Aorta (tissue), 5 donors: ENCODE measurements around the gene DYNC1I1. TPM values are rescaled to one million over a fixed set of nuclear protein-coding genes. Genes with fewer than 3 reads are reported as not detected.

ENCODE experiments used
- ATAC-seq: fragments of 200-7000 bp; cut with Tn5 transposase; one replicate; pipeline ENCODE4 v1.9.1; 2022; ENCODE audit warnings: moderate library complexity; ENCODE audit not compliant: low FRiP score
- DNase-seq, 2 donors: peaks; one replicate each; pipeline ENCODE4 v3.0.0-alpha.2; 2020
- H3K27ac ChIP-seq, 2 donors: one replicate each; pipeline ENCODE4 v1.5.1; 2013; ENCODE audit warnings: low read length in 2 of 2, mild to moderate bottlenecking in 2 of 2, moderate library complexity in 2 of 2, control low read depth in 1 of 2, inconsistent platforms in 1 of 2, low read depth in 1 of 2
- H3K27me3 ChIP-seq, 2 donors: one replicate each; pipeline ENCODE4 v1.6.1; 2013; ENCODE audit warnings: control low read depth in 1 of 2, low read length in 1 of 2, mild to moderate bottlenecking in 1 of 2, moderate library complexity in 1 of 2; ENCODE audit not compliant: insufficient read depth in 2 of 2, control insufficient read depth in 1 of 2
- H3K36me3 ChIP-seq, 2 donors: one replicate each; pipeline ENCODE4 v1.6.1; 2013; ENCODE audit warnings: control low read depth in 1 of 2, low read length in 1 of 2, mild to moderate bottlenecking in 1 of 2; ENCODE audit not compliant: insufficient read depth in 2 of 2, control insufficient read depth in 1 of 2
- H3K4me1 ChIP-seq, 2 donors: one replicate each; pipeline ENCODE4 v1.6.1; 2013; ENCODE audit warnings: low read length in 2 of 2, control low read depth in 1 of 2, mild to moderate bottlenecking in 1 of 2, moderate library complexity in 1 of 2; ENCODE audit not compliant: insufficient read depth in 2 of 2, control insufficient read depth in 1 of 2
- H3K4me3 ChIP-seq, 2 donors: one replicate each; pipeline ENCODE4 v1.5.1; 2013; ENCODE audit warnings: low read length in 2 of 2, control low read depth in 1 of 2, mild to moderate bottlenecking in 1 of 2
- H3K9me3 ChIP-seq: one replicate; pipeline ENCODE4 v1.6.1; 2013; ENCODE audit warnings: mild to moderate bottlenecking, low read length; ENCODE audit not compliant: control insufficient read depth
- WGBS, 2 donors: extraction: QIAGEN DNeasy Blood & Tissue Kit; methylation state at CpG; one replicate each; pipeline ENCODE4 v1.1.7; 2013; 5-methylcytosine and 5-hydroxymethylcytosine counted together
- intact Hi-C, 2 donors: fragments of 100-400 bp; cut with DNase I; formaldehyde crosslinking; loops; one replicate each; pipeline versions ENCODE4 v1.14.2 to v1.15.0; 2022
- polyA plus RNA-seq, 2 donors: library from polyadenylated mRNA; stranded (reverse); fragments of 200-250 nt; gene quantifications; one replicate each; pipeline ENCODE4 v1.2.3, GENCODE V29; 2013
- total RNA-seq, 2 donors: library from RNA; stranded (reverse); fragmentation: NEBNext Ultra II Directional; extraction: Animal tissue kit (Norgen Biotek cat#: 25700); gene quantifications; one replicate each; pipeline ENCODE4 v1.2.1, GENCODE V29; 2021
- donor health status: healthy with polysubstance abuse.
- donor health status: Bipolar disorder and iron deficiency.
- donor health status: DM: no; HTN: no; CAD: no.
- donor health status: DM: no; HTN: no; CAD: no.
- donor health status: DM: yes; HTN: yes; CAD: no.

DYNC1I1 gene
- total and polyA plus RNA-seq, 4 donors, result 7.4 to 13.3 (median 11.3) TPM

GRCh38 chr7:96055717-96056116 is 283.4 kb downstream of the DYNC1I1 start:
- intact Hi-C loops, result no loop called here
- Histone ChIP-seq H3K4me3 (no peak overlapping the region), H3K36me3 (no peaks in the 10 kb centered on the region), H3K4me1 (peaks cover 0 to 1% of the 10 kb centered on the region in 2 donors), H3K9me3 (no peaks in the 10 kb centered on the region), H3K27me3 (no peaks in the 10 kb centered on the region), H3K27ac (no peak overlapping the region)
- DNase-seq (no peak), ATAC-seq (no peak)
- WGBS, 2 donors, result 85 to 88% methylated on average over 1 of the region's 1 CpG

GRCh38 chr7:96059075-96059474 is 286.7 kb downstream of the DYNC1I1 start:
- Histone ChIP-seq H3K36me3 (no peaks in the 10 kb centered on the region), H3K4me1 (no peaks in the 10 kb centered on the region), H3K27ac (no peak overlapping the region), H3K9me3 (no peaks in the 10 kb centered on the region), H3K4me3 (no peak overlapping the region), H3K27me3 (no peaks in the 10 kb centered on the region)
- ATAC-seq (no peak), DNase-seq (no peak)
- 63% methylated on average over 1 of the region's 1 CpG for WGBS, 2 donors
- intact Hi-C loops, result no loop called here

GRCh38 chr7:96061009-96061408 is 288.7 kb downstream of the DYNC1I1 start:
- no peak overlapping the region for H3K27ac ChIP-seq
- H3K27me3 ChIP-seq, result no peaks in the 10 kb centered on the region
- 72 to 73% methylated on average over 7 of the region's 7 CpGs for WGBS, 2 donors
- DNase-seq, result no peak
- no peaks in the 10 kb centered on the region for H3K36me3 ChIP-seq
- intact Hi-C loops, result no loop called here
- H3K4me1 ChIP-seq, result no peaks in the 10 kb centered on the region
- H3K9me3 ChIP-seq, result no peaks in the 10 kb centered on the region
- no peak overlapping the region for H3K4me3 ChIP-seq
- ATAC-seq, result no peak

DNA sequence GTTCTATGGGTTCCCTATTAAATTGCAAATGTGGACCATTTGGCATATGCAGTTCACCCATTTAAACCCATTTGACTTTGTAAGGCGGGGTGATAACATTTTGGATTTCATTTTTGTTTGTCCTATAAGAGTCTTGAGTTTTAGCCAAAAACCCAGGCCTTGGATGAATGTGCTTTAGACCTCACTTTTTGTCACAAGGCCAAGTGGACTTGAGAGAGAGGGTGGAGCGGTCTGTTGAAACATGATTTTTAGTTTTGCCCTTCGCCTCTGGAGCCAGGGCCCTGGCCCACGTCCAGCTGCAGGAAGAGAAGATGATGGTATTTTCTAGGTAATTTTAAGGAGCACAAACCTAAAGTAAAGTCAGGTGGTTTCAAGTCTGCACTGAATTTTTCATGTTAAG is 289.5 kb downstream of the DYNC1I1 start:
- no peaks in the 10 kb centered on the region for H3K36me3 ChIP-seq
- no peaks in the 10 kb centered on the region for H3K9me3 ChIP-seq
- intact Hi-C loops, result no loop called here
- H3K4me3 ChIP-seq, result no peak overlapping the region
- no peak overlapping the region for H3K27ac ChIP-seq
- ATAC-seq (no peak), DNase-seq (no peak)
- H3K27me3 ChIP-seq, result no peaks in the 10 kb centered on the region
- no peaks in the 10 kb centered on the region for H3K4me1 ChIP-seq
- WGBS, 2 donors, result 3 to 8% methylated on average over 4 of the region's 4 CpGs

DNA sequence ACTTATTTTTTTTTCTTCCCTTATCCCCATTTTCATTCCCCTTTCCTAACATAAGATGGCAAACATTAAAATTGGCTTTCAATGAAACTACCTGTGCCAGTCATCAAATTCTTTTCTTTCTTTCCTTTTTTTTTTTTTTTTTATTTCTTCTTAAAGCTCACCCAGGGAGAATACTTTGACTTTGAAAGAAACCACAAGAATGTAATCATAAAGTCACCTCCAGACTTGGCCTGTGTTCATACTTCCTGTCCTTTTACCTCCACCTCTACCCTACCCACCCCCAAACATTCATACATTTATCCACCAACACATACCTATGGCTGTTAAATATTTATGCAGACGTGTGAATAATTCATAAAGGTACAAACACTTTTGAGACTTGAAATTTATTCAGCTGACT is 295.0 kb downstream of the DYNC1I1 start:
- no peaks in the 10 kb centered on the region for H3K9me3 ChIP-seq
- H3K36me3 ChIP-seq, result no peaks in the 10 kb centered on the region
- no peak for ATAC-seq
- intact Hi-C loops, result no loop called here
- DNase-seq, result no peak
- 63 to 67% methylated on average over 1 of the region's 1 CpG for WGBS, 2 donors
- no peaks in the 10 kb centered on the region for H3K4me1 ChIP-seq
- H3K4me3 ChIP-seq, result no peak overlapping the region
- H3K27ac ChIP-seq, result no peak overlapping the region
- no peaks in the 10 kb centered on the region for H3K27me3 ChIP-seq

GRCh38 chr7:96069401-96069800 is 297.0 kb downstream of the DYNC1I1 start:
- 91% methylated on average over 3 of the region's 3 CpGs for WGBS, 2 donors

GRCh38 chr7:96074871-96075270 is 302.5 kb downstream of the DYNC1I1 start:
- Histone ChIP-seq H3K9me3 (no peaks in the 10 kb centered on the region), H3K27ac (no peak overlapping the region), H3K36me3 (no peaks in the 10 kb centered on the region), H3K4me1 (no peaks in the 10 kb centered on the region), H3K4me3 (peak overlapping the region in 1 of 2 donors; percentile 8), H3K27me3 (no peaks in the 10 kb centered on the region)
- intact Hi-C loops, result loop anchor here (2.0 to 5.0 kb wide), 2 partner anchors 952 kb away; no protein-coding TSS in a partner anchor
- no peak for DNase-seq
- ATAC-seq, result no peak
- 56 to 67% methylated on average over 1 of the region's 1 CpG for WGBS, 2 donors

More at GRCh38 chr7:96069401-96069800, 297.0 kb downstream of the DYNC1I1 start:
- Histone ChIP-seq H3K4me1 (no peaks in the 10 kb centered on the region), H3K36me3 (no peaks in the 10 kb centered on the region), H3K27ac (no peak overlapping the region), H3K4me3 (no peak overlapping the region), H3K27me3 (no peaks in the 10 kb centered on the region), H3K9me3 (no peaks in the 10 kb centered on the region)
- DNase-seq (no peak), ATAC-seq (no peak)
- intact Hi-C loops, result no loop called here

- DNase-seq (peak; percentile 73 to 87), ATAC-seq (peak; percentile 91)
- Histone ChIP-seq H3K36me3 (no peaks in the 10 kb centered on the region), H3K27me3 (no peaks in the 10 kb centered on the region), H3K9me3 (no peaks in the 10 kb centered on the region), H3K27ac (no peak overlapping the region), H3K4me3 (peak overlapping the region; percentile 43 to 66), H3K4me1 (no peaks in the 10 kb centered on the region)
- 2% methylated on average over 47 of the region's 47 CpGs for WGBS, 2 donors
- intact Hi-C loops, result loop anchor here (2.0 to 5.0 kb wide), 2 partner anchors 951 to 952 kb away; no protein-coding TSS in a partner anchor
Observed at GRCh38 chr7:96075510-96076349, 303.4 kb downstream of the DYNC1I1 start.

- intact Hi-C loops, result loop anchor here in 1 of 2 donors (5.0 kb wide), 1 partner anchor 951 kb away; no protein-coding TSS in a partner anchor
- H3K27me3 ChIP-seq, result no peaks in the 10 kb centered on the region
- H3K9me3 ChIP-seq, result no peaks in the 10 kb centered on the region
- DNase-seq (no peak), ATAC-seq (no peak)
- no peaks in the 10 kb centered on the region for H3K4me1 ChIP-seq
- no peak overlapping the region for H3K27ac ChIP-seq
- no peaks in the 10 kb centered on the region for H3K36me3 ChIP-seq
- H3K4me3 ChIP-seq, result peak overlapping the region in 1 of 2 donors; percentile 66
- 19% methylated on average over 10 of the region's 10 CpGs for WGBS, 2 donors
Observed at GRCh38 chr7:96076350-96076707, 304.0 kb downstream of the DYNC1I1 start.
